22Rv1 (cell line): ENCODE measurements around the gene RINT1.

ENCODE experiments used
- H3K27ac ChIP-seq: fragments of 450-650 bp; 2 replicates; pipeline ENCODE4 v1.5.1; 2017
- CTCF ChIP-seq: fragments of 450-650 bp; IDR thresholded peaks from 2 replicates; pipeline ENCODE4 v1.5.1; 2017; ENCODE audit warnings: mild to moderate bottlenecking
- ZFX ChIP-seq: fragments of 450-650 bp; IDR thresholded peaks from 2 replicates; pipeline ENCODE4 v1.6.1; 2017; ENCODE audit warnings: antibody characterized with exemption, borderline replicate concordance

Gene RINT1

GRCh38 chr7:105524840-105525239 is 7.2 kb upstream of the RINT1 start:
- TF ChIP-seq ZFX (no peak), CTCF (no peak)
- no peak overlapping the region for H3K27ac ChIP-seq

- H3K27ac ChIP-seq = peak overlapping the region; percentile 35; the same call in 1 of the 2 replicates
Measured at GRCh38 chr7:105527737-105528136, 4.3 kb upstream of the RINT1 start.

- no peak overlapping the region for H3K27ac ChIP-seq
- TF ChIP-seq CTCF = no peak
- no peak for TF ChIP-seq ZFX
Measured at GRCh38 chr7:105530126-105530525, 1.9 kb upstream of the RINT1 start.

GRCh38 chr7:105530546-105530945 is 1.5 kb upstream of the RINT1 start:
- no peak overlapping the region for H3K27ac ChIP-seq
- TF ChIP-seq ZFX (no peak), CTCF (no peak)

GRCh38 chr7:105532709-105533460 is 884 bp downstream of the RINT1 start:
- H3K27ac ChIP-seq = peak overlapping the region; percentile 84
- TF ChIP-seq CTCF (no peak), ZFX (no peak)

GRCh38 chr7:105538339-105538738 is 6.3 kb downstream of the RINT1 start:
- TF ChIP-seq CTCF (no peak), ZFX (no peak)
- H3K27ac ChIP-seq = no peak overlapping the region

GRCh38 chr7:105559926-105560325 is 27.9 kb downstream of the RINT1 start:
- no peak overlapping the region for H3K27ac ChIP-seq
- TF ChIP-seq CTCF (no peak), ZFX (no peak)

- no peak for TF ChIP-seq CTCF
- TF ChIP-seq ZFX = no peak
- no peak overlapping the region for H3K27ac ChIP-seq
Measured at GRCh38 chr7:105565190-105565589, 33.2 kb downstream of the RINT1 start.
